ENCODE measurements around the gene TEX51.

The TEX51 gene

DNA sequence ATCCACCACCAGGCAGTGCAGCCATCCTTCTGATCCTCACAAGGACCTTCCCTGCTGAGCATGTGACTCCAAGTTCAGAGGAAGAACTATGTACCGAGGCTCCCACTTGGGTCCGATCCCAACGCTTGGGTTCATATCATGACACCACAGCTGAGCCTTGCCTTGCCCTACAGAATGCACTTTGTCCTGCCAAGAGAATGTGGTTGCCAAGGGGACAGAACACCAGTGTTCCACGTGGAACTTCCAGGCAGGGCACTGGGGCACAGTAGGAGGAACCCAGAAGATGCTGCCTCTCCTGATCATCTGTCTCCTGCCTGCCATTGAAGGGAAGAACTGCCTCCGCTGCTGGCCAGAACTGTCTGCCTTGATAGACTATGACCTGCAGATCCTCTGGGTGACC is at the start of gene TEX51:
Gene TEX51 (plus strand): TSS at position 255 of the 400 bp plus-strand sequence. CDS start 29 bp downstream, at position 284.
- H3K27ac ChIP-seq (ENCODE audit: low read length): no peak within 1 kb of the TSS
- no peaks in the 10 kb centered on the region for H3K27me3 ChIP-seq (ENCODE audit: low read depth, low read length)
- H3K9me3 ChIP-seq (ENCODE audit: control insufficient read depth in 1 of 2, low read length in 2 of 2): peaks cover 0 to under 1% of the 10 kb centered on the region in 2 donors
- no peaks in the 10 kb centered on the region for H3K4me1 ChIP-seq (ENCODE audit: control insufficient read depth in 1 of 2, insufficient read depth in 2 of 2, low read length in 2 of 2)
- no peaks in the 10 kb centered on the region for H3K36me3 ChIP-seq (ENCODE audit: control insufficient read depth in 1 of 2, insufficient read depth in 2 of 2, low read length in 2 of 2)
- H3K4me3 ChIP-seq (ENCODE audit: low read depth in 1 of 2, low read length in 2 of 2): no peak within 1 kb of the TSS

DNA sequence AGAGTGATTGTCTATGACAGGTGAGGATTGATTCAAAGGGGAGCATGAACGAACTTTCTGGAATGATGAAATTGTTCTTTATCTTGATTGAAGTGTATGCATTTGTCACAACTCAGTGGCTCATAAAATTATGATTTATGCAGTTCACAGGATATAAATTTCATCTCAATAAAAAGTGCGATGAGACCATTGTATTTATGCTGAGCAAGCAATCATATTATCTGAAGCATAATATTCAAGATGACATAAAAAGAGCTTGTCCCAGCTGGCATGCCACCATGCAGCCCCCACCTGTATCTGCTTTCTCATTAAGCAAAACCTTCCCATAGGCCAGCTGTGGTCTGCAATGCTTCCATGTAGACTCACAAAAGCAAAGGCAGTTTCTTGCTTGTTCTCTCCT is 49.6 kb upstream of the TEX51 start:
- H3K4me3 ChIP-seq (ENCODE audit: low read depth in 1 of 2, low read length in 2 of 2): no peak overlapping the region
- H3K4me1 ChIP-seq (ENCODE audit: control insufficient read depth in 1 of 2, insufficient read depth in 2 of 2, low read length in 2 of 2): no peaks in the 10 kb centered on the region
- H3K36me3 ChIP-seq (ENCODE audit: control insufficient read depth in 1 of 2, insufficient read depth in 2 of 2, low read length in 2 of 2): no peaks in the 10 kb centered on the region
- no peaks in the 10 kb centered on the region for H3K9me3 ChIP-seq (ENCODE audit: control insufficient read depth in 1 of 2, low read length in 2 of 2)
- no peaks in the 10 kb centered on the region for H3K27me3 ChIP-seq (ENCODE audit: low read depth, low read length)
- no peak overlapping the region for H3K27ac ChIP-seq (ENCODE audit: low read length)

GRCh38 chr2:126849486-126849885 is 49.2 kb upstream of the TEX51 start:
- Histone ChIP-seq H3K4me3 (ENCODE audit: low read depth in 1 of 2, low read length in 2 of 2) (no peak overlapping the region), H3K27ac (ENCODE audit: low read length) (no peak overlapping the region), H3K4me1 (ENCODE audit: control insufficient read depth in 1 of 2, insufficient read depth in 2 of 2, low read length in 2 of 2) (no peaks in the 10 kb centered on the region), H3K9me3 (ENCODE audit: control insufficient read depth in 1 of 2, low read length in 2 of 2) (no peaks in the 10 kb centered on the region), H3K27me3 (ENCODE audit: low read depth, low read length) (no peaks in the 10 kb centered on the region), H3K36me3 (ENCODE audit: control insufficient read depth in 1 of 2, insufficient read depth in 2 of 2, low read length in 2 of 2) (no peaks in the 10 kb centered on the region)

GRCh38 chr2:126849991-126850535 is 48.6 kb upstream of the TEX51 start:
- Histone ChIP-seq H3K27me3 (ENCODE audit: low read depth, low read length) (no peaks in the 10 kb centered on the region), H3K4me3 (ENCODE audit: low read depth in 1 of 2, low read length in 2 of 2) (no peak overlapping the region), H3K4me1 (ENCODE audit: control insufficient read depth in 1 of 2, insufficient read depth in 2 of 2, low read length in 2 of 2) (no peaks in the 10 kb centered on the region), H3K9me3 (ENCODE audit: control insufficient read depth in 1 of 2, low read length in 2 of 2) (no peaks in the 10 kb centered on the region), H3K27ac (ENCODE audit: low read length) (no peak overlapping the region), H3K36me3 (ENCODE audit: control insufficient read depth in 1 of 2, insufficient read depth in 2 of 2, low read length in 2 of 2) (no peaks in the 10 kb centered on the region)

DNA sequence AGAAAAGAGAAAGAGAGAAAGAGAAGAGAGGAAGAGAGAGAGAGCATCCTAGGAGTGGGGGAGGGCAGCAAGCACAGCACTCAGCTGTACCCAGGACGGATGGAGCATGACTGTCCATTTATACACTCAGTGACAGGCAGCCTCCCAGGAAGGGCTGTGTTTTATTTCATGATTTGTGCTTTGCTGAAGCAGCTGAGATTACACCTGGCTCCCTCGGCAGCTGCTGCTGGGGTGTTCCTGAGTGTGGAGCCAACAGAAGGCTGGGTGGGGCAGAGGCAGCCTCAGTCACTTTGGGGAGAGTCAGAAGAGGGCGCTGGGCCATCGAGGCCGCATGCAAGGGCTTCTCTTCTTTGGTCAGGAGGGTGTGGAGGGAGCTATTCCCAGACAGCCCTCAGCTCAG is 47.8 kb upstream of the TEX51 start:
- Histone ChIP-seq H3K4me3 (ENCODE audit: low read depth in 1 of 2, low read length in 2 of 2) (no peak overlapping the region), H3K27me3 (ENCODE audit: low read depth, low read length) (no peaks in the 10 kb centered on the region), H3K27ac (ENCODE audit: low read length) (no peak overlapping the region), H3K4me1 (ENCODE audit: control insufficient read depth in 1 of 2, insufficient read depth in 2 of 2, low read length in 2 of 2) (no peaks in the 10 kb centered on the region), H3K36me3 (ENCODE audit: control insufficient read depth in 1 of 2, insufficient read depth in 2 of 2, low read length in 2 of 2) (no peaks in the 10 kb centered on the region), H3K9me3 (ENCODE audit: control insufficient read depth in 1 of 2, low read length in 2 of 2) (no peaks in the 10 kb centered on the region)

GRCh38 chr2:126851756-126852155 is 46.9 kb upstream of the TEX51 start:
- no peaks in the 10 kb centered on the region for H3K4me1 ChIP-seq (ENCODE audit: control insufficient read depth in 1 of 2, insufficient read depth in 2 of 2, low read length in 2 of 2)
- no peaks in the 10 kb centered on the region for H3K36me3 ChIP-seq (ENCODE audit: control insufficient read depth in 1 of 2, insufficient read depth in 2 of 2, low read length in 2 of 2)
- no peaks in the 10 kb centered on the region for H3K9me3 ChIP-seq (ENCODE audit: control insufficient read depth in 1 of 2, low read length in 2 of 2)
- no peak overlapping the region for H3K27ac ChIP-seq (ENCODE audit: low read length)
- H3K4me3 ChIP-seq (ENCODE audit: low read depth in 1 of 2, low read length in 2 of 2): no peak overlapping the region
- H3K27me3 ChIP-seq (ENCODE audit: low read depth, low read length): no peaks in the 10 kb centered on the region

DNA sequence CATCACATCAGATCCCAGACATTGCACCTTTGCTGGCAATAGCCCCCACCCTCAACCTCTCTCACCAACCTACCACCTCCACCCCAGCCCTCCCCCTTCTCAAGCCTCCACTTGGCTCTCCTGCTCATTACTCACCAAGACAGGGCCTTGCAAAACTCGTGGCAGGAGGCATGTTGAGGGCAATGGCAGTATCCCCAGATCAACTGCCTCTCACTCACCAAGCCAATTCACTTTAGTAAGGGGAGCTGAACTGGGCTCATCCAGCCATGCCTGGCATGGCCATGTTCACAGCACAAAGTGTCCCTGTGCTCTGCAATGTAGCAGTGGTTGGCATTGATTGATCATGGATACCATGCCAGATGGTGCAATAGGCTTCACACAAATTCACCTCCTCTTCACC is 46.3 kb upstream of the TEX51 start:
- Histone ChIP-seq H3K4me3 (ENCODE audit: low read depth in 1 of 2, low read length in 2 of 2) (no peak overlapping the region), H3K27me3 (ENCODE audit: low read depth, low read length) (no peaks in the 10 kb centered on the region), H3K36me3 (ENCODE audit: control insufficient read depth in 1 of 2, insufficient read depth in 2 of 2, low read length in 2 of 2) (no peaks in the 10 kb centered on the region), H3K9me3 (ENCODE audit: control insufficient read depth in 1 of 2, low read length in 2 of 2) (no peaks in the 10 kb centered on the region), H3K4me1 (ENCODE audit: control insufficient read depth in 1 of 2, insufficient read depth in 2 of 2, low read length in 2 of 2) (no peaks in the 10 kb centered on the region), H3K27ac (ENCODE audit: low read length) (no peak overlapping the region)

DNA sequence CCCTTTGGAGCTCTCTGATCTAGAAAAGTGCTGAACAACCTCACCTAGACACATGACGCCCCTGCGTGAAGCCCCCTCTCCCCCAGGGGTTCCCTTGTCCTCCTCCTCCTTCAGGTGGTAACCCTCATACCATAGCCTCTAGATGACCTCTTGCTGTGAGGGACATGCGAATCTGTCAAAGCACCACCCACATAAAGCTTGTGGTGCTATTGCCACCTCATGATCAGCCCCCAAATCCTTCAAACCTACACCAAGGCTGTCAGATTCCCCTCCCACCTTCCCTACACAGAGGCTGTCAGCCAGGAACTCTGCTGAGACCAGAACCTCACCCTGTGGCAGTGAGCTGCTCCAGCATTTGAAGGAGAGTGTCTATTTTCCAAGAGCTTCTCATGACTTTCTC is 43.1 kb upstream of the TEX51 start:
- Histone ChIP-seq H3K9me3 (ENCODE audit: control insufficient read depth in 1 of 2, low read length in 2 of 2) (no peaks in the 10 kb centered on the region), H3K36me3 (ENCODE audit: control insufficient read depth in 1 of 2, insufficient read depth in 2 of 2, low read length in 2 of 2) (no peaks in the 10 kb centered on the region), H3K4me1 (ENCODE audit: control insufficient read depth in 1 of 2, insufficient read depth in 2 of 2, low read length in 2 of 2) (peaks cover 0 to 4% of the 10 kb centered on the region in 2 donors), H3K27me3 (ENCODE audit: low read depth, low read length) (no peaks in the 10 kb centered on the region), H3K27ac (ENCODE audit: low read length) (no peak overlapping the region), H3K4me3 (ENCODE audit: low read depth in 1 of 2, low read length in 2 of 2) (no peak overlapping the region)

- H3K27ac ChIP-seq (ENCODE audit: low read length): no peak overlapping the region
- no peaks in the 10 kb centered on the region for H3K9me3 ChIP-seq (ENCODE audit: control insufficient read depth in 1 of 2, low read length in 2 of 2)
- H3K27me3 ChIP-seq (ENCODE audit: low read depth, low read length): no peaks in the 10 kb centered on the region
- no peaks in the 10 kb centered on the region for H3K36me3 ChIP-seq (ENCODE audit: control insufficient read depth in 1 of 2, insufficient read depth in 2 of 2, low read length in 2 of 2)
- peaks cover 0 to 4% of the 10 kb centered on the region in 2 donors for H3K4me1 ChIP-seq (ENCODE audit: control insufficient read depth in 1 of 2, insufficient read depth in 2 of 2, low read length in 2 of 2)
- H3K4me3 ChIP-seq (ENCODE audit: low read depth in 1 of 2, low read length in 2 of 2): no peak overlapping the region
Measured at GRCh38 chr2:126856403-126856802, 42.3 kb upstream of the TEX51 start.

DNA sequence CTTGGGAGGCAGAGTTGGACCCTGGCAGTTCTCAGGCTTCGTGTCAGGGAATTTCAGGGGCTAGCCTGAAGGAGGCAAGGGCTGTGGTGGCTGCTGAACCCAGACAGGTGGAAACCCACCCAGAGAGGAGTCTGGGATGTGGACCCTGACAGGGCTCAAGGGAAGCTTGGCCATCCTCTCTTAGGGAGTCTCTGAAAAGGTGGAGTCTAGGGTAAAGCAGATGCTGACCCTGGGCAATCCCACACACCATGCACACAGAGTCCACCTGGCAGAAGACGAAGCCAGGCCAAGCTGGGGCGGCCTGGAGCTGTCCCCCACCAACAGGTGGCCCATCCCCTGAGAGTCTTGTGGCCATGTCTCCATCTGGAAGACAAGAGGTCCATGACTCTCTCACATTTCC is 41.2 kb upstream of the TEX51 start:
- Histone ChIP-seq H3K36me3 (ENCODE audit: control insufficient read depth in 1 of 2, insufficient read depth in 2 of 2, low read length in 2 of 2) (no peaks in the 10 kb centered on the region), H3K27ac (ENCODE audit: low read length) (no peak overlapping the region), H3K4me1 (ENCODE audit: control insufficient read depth in 1 of 2, insufficient read depth in 2 of 2, low read length in 2 of 2) (peaks cover 0 to 4% of the 10 kb centered on the region in 2 donors), H3K9me3 (ENCODE audit: control insufficient read depth in 1 of 2, low read length in 2 of 2) (no peaks in the 10 kb centered on the region), H3K27me3 (ENCODE audit: low read depth, low read length) (no peaks in the 10 kb centered on the region), H3K4me3 (ENCODE audit: low read depth in 1 of 2, low read length in 2 of 2) (no peak overlapping the region)

GRCh38 chr2:126858013-126858412 is 40.7 kb upstream of the TEX51 start:
- H3K4me1 ChIP-seq (ENCODE audit: control insufficient read depth in 1 of 2, insufficient read depth in 2 of 2, low read length in 2 of 2): peaks cover 0 to 4% of the 10 kb centered on the region in 2 donors
- no peak overlapping the region for H3K27ac ChIP-seq (ENCODE audit: low read length)
- H3K27me3 ChIP-seq (ENCODE audit: low read depth, low read length): no peaks in the 10 kb centered on the region

GRCh38 chr2:126858436-126858835 is 40.3 kb upstream of the TEX51 start:
- no peaks in the 10 kb centered on the region for H3K36me3 ChIP-seq (ENCODE audit: control insufficient read depth in 1 of 2, insufficient read depth in 2 of 2, low read length in 2 of 2)
- H3K9me3 ChIP-seq (ENCODE audit: control insufficient read depth in 1 of 2, low read length in 2 of 2): no peaks in the 10 kb centered on the region
- H3K4me1 ChIP-seq (ENCODE audit: control insufficient read depth in 1 of 2, insufficient read depth in 2 of 2, low read length in 2 of 2): peaks cover 0 to 4% of the 10 kb centered on the region in 2 donors
- H3K27ac ChIP-seq (ENCODE audit: low read length): no peak overlapping the region
- no peaks in the 10 kb centered on the region for H3K27me3 ChIP-seq (ENCODE audit: low read depth, low read length)
- no peak overlapping the region for H3K4me3 ChIP-seq (ENCODE audit: low read depth in 1 of 2, low read length in 2 of 2)

More at GRCh38 chr2:126858013-126858412, 40.7 kb upstream of the TEX51 start:
- Histone ChIP-seq H3K9me3 (ENCODE audit: control insufficient read depth in 1 of 2, low read length in 2 of 2) (no peaks in the 10 kb centered on the region), H3K36me3 (ENCODE audit: control insufficient read depth in 1 of 2, insufficient read depth in 2 of 2, low read length in 2 of 2) (no peaks in the 10 kb centered on the region), H3K4me3 (ENCODE audit: low read depth in 1 of 2, low read length in 2 of 2) (no peak overlapping the region)
